Endothelial cell of umbilical vein (primary cell): ENCODE results near the gene KLK3.

Experiments used
- CTCF ChIP-seq, 2 donors: IDR thresholded peaks; 1 replicate in 1 of 2; 2 replicates in 1 of 2; pipeline ENCODE4 v1.5.1; 2011; ENCODE audit warnings: low read length in 2 of 2, mild to moderate bottlenecking in 2 of 2, moderate library complexity in 2 of 2, control low read depth in 1 of 2, inconsistent platforms in 1 of 2, low read depth in 1 of 2; ENCODE audit not compliant: insufficient read depth in 1 of 2; ENCODE audit errors: extremely low read depth in 1 of 2
- EZH2 ChIP-seq: IDR thresholded peaks from 2 replicates; pipeline ENCODE4 v1.6.1; 2012; ENCODE audit warnings: borderline replicate concordance, low read depth, mild to moderate bottlenecking, moderate library complexity, low read length, inconsistent platforms; ENCODE audit not compliant: severe bottlenecking
- FOS ChIP-seq: IDR thresholded peaks from 2 replicates; pipeline ENCODE4 v1.6.1; 2011; ENCODE audit warnings: mild to moderate bottlenecking, low read length, moderate library complexity, borderline replicate concordance; ENCODE audit not compliant: insufficient read depth
- MAX ChIP-seq: IDR thresholded peaks from 2 replicates; pipeline ENCODE4 v1.6.1; 2011; ENCODE audit not compliant: insufficient read depth, insufficient read length
- POLR2A ChIP-seq: IDR thresholded peaks from 2 replicates; pipeline ENCODE4 v1.6.1; 2012; ENCODE audit warnings: low read depth, mild to moderate bottlenecking, control low read depth, low read length

- no peak for TF ChIP-seq EZH2
- TF ChIP-seq CTCF (IDR thresholded peaks at IDR 0.05; ENCODE audit: extremely low read depth in 1 of 2, insufficient read depth in 1 of 2, low read depth in 1 of 2, low read length in 2 of 2) = no peak
- TF ChIP-seq POLR2A = no peak
- TF ChIP-seq MAX = no peak
- no peak for TF ChIP-seq FOS
Observed at GRCh38 chr19:50836543-50837195, 18.0 kb upstream of the KLK3 start.
